RWPE2 (cell line): ENCODE data around the gene ME3.

ENCODE experiments used
- ATAC-seq: fragments of 200-7000 bp; cut with Tn5 transposase; 3 replicates; pipeline ENCODE4 v1.9.1; 2021; ENCODE audit warnings: low read depth
- DNase-seq: peaks from one replicate; pipeline ENCODE4 v3.0.0-alpha.2; 2020; ENCODE audit warnings: low spot score
- H3K27ac ChIP-seq: fragments of 450-650 bp; 2 replicates; pipeline ENCODE4 v1.5.1; 2017; ENCODE audit warnings: mild to moderate bottlenecking; ENCODE audit not compliant: poor library complexity, severe bottlenecking
- H3K27me3 ChIP-seq: fragments of 250-450 bp; sonication (Bioruptor Pico); 2 replicates; pipeline ENCODE4 v1.5.1; 2021; ENCODE audit warnings: mild to moderate bottlenecking, moderate library complexity; ENCODE audit not compliant: insufficient read depth, poor library complexity, severe bottlenecking
- H3K36me3 ChIP-seq: fragments of 250-450 bp; sonication (Bioruptor Pico); 2 replicates; pipeline ENCODE4 v1.5.1; 2020; ENCODE audit warnings: low read depth, mild to moderate bottlenecking, moderate library complexity
- H3K4me1 ChIP-seq: fragments of 250-450 bp; sonication (Bioruptor Pico); 2 replicates; pipeline ENCODE4 v1.5.1; 2021; ENCODE audit warnings: mild to moderate bottlenecking, moderate library complexity; ENCODE audit not compliant: insufficient read depth, poor library complexity, severe bottlenecking
- H3K4me3 ChIP-seq: fragments of 250-450 bp; sonication (Bioruptor Pico); 2 replicates; pipeline ENCODE4 v1.5.1; 2021; ENCODE audit warnings: mild to moderate bottlenecking, moderate library complexity; ENCODE audit not compliant: severe bottlenecking
- H3K9me3 ChIP-seq: fragments of 250-450 bp; sonication (Bioruptor Pico); 2 replicates; pipeline ENCODE4 v1.5.1; 2021; ENCODE audit warnings: mild to moderate bottlenecking, moderate library complexity; ENCODE audit not compliant: severe bottlenecking
- TF ChIP-seq, protein P1 (sequence below): fragments of 450-650 bp; IDR thresholded peaks from one replicate; pipeline ENCODE4 v1.5.1; 2017; ENCODE audit warnings: mild to moderate bottlenecking, moderate library complexity; ENCODE audit not compliant: poor library complexity, severe bottlenecking

Gene ME3

GRCh38 chr11:86670181-86670580, 2.2 kb downstream of the ME3 start:
- no peak overlapping the region for H3K27ac ChIP-seq
- H3K9me3 ChIP-seq: no peaks in the 10 kb centered on the region
- H3K4me3 ChIP-seq: no peak overlapping the region
- TF ChIP-seq, protein P1, sequence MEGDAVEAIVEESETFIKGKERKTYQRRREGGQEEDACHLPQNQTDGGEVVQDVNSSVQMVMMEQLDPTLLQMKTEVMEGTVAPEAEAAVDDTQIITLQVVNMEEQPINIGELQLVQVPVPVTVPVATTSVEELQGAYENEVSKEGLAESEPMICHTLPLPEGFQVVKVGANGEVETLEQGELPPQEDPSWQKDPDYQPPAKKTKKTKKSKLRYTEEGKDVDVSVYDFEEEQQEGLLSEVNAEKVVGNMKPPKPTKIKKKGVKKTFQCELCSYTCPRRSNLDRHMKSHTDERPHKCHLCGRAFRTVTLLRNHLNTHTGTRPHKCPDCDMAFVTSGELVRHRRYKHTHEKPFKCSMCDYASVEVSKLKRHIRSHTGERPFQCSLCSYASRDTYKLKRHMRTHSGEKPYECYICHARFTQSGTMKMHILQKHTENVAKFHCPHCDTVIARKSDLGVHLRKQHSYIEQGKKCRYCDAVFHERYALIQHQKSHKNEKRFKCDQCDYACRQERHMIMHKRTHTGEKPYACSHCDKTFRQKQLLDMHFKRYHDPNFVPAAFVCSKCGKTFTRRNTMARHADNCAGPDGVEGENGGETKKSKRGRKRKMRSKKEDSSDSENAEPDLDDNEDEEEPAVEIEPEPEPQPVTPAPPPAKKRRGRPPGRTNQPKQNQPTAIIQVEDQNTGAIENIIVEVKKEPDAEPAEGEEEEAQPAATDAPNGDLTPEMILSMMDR: no peak
- no peak for DNase-seq
- no peaks in the 10 kb centered on the region for H3K36me3 ChIP-seq
- H3K4me1 ChIP-seq: peaks cover 13% of the 10 kb centered on the region
- ATAC-seq: no peak
- no peaks in the 10 kb centered on the region for H3K27me3 ChIP-seq

DNA sequence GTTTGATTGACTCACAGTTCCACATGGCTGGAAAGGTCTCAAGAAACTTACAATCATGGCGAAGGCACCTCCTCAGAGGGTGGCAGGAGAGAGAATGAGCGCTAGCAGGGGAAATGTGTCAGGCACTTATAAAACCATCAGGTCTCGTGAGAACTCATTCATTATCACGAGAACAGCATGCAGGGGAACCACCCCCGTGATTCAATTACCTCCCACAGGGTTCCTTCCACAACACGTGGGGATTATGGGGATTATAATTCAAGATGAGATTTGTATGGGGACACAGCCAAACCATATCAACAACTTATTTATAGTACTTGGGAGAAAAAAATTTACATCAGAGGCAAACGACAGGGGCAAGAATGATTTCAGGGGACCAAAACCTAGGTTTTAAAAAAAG, 3.0 kb downstream of the ME3 start:
- Histone ChIP-seq H3K4me1 (peaks cover 13% of the 10 kb centered on the region), H3K9me3 (no peaks in the 10 kb centered on the region), H3K27ac (no peak overlapping the region), H3K27me3 (no peaks in the 10 kb centered on the region), H3K4me3 (no peak overlapping the region), H3K36me3 (no peaks in the 10 kb centered on the region)
- TF ChIP-seq, protein P1: no peak
- ATAC-seq (no peak), DNase-seq (no peak)

DNA sequence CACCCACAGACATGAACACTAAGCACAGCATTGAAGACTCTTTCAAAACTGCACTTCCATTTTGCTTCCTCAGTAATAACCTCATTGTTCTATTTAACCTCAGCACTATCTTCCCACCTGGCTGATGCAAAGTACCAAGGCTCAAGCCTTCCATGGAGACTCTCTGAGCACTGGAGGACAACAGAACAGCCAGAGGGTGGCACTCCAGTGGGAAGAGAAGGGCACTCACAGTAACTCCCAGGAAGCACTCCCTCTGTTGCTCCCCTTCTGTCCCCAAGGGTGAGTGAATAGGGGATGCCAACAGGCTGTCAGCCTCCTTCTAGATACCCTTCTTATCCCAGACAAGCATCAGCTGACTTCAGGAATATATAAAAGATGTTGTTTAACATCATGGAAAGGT, 3.5 kb downstream of the ME3 start:
- TF ChIP-seq, protein P1: no peak
- no peaks in the 10 kb centered on the region for H3K36me3 ChIP-seq
- no peak overlapping the region for H3K4me3 ChIP-seq
- no peak overlapping the region for H3K27ac ChIP-seq
- H3K9me3 ChIP-seq: no peaks in the 10 kb centered on the region
- no peaks in the 10 kb centered on the region for H3K27me3 ChIP-seq
- peaks cover 13% of the 10 kb centered on the region for H3K4me1 ChIP-seq
- ATAC-seq: no peak
- DNase-seq: no peak

DNA sequence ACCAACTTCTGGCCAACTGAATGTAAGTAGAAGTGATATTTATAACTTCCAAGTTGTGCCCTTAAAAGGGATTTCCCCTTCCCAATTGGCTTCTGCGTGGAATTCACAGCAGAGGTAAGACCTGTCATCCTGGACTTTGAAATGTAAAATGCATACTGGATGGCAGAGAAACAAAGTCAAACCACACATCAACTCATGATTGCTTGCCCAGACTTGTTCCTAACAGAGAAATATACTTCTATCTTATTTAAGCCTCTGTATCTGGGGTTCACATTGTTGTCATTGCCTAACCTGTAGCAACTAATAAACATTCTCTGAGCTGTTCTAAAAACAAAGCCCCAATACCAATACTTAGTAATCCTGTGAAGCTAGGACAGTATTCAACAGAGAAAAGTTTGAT, 6.2 kb downstream of the ME3 start:
- no peak for DNase-seq
- ATAC-seq: no peak
- Histone ChIP-seq H3K27ac (no peak overlapping the region), H3K36me3 (no peaks in the 10 kb centered on the region), H3K4me1 (peaks cover 12% of the 10 kb centered on the region), H3K4me3 (no peak overlapping the region), H3K9me3 (no peaks in the 10 kb centered on the region), H3K27me3 (no peaks in the 10 kb centered on the region)
- TF ChIP-seq, protein P1: no peak

DNA sequence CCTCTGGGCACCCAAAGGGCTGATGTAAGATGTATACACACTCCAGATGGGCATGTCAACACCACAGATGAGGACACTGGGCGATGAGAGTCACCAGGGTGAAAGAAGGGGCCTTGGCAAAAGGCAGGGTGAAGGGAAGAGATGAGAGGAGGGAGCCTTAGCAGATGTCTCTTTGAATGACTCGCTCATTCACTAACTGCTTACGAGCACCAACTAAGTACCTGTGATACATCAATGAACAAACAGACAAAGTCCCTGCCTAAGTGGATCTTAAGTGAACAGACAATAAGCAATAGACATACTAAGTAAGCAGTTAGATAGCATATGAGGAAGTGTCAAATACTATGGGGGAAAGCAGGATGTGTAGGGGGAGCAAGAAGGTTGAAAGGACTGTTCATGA, 7.5 kb downstream of the ME3 start:
- Histone ChIP-seq H3K4me1 (peaks cover 5% of the 10 kb centered on the region), H3K27me3 (no peaks in the 10 kb centered on the region), H3K27ac (no peak overlapping the region), H3K36me3 (no peaks in the 10 kb centered on the region), H3K9me3 (no peaks in the 10 kb centered on the region), H3K4me3 (no peak overlapping the region)
- DNase-seq (no peak), ATAC-seq (no peak)
- TF ChIP-seq, protein P1: no peak
